ENCODE data around the gene IL32. TPM values are rescaled to one million over a fixed set of nuclear protein-coding genes. Genes with fewer than 3 reads are reported as not detected.

The IL32 gene
- total and polyA plus RNA-seq, 2 donors (not counting 1 experiment from before 2014, with no cell fraction given) = 2.0 to 2.3 TPM

DNA sequence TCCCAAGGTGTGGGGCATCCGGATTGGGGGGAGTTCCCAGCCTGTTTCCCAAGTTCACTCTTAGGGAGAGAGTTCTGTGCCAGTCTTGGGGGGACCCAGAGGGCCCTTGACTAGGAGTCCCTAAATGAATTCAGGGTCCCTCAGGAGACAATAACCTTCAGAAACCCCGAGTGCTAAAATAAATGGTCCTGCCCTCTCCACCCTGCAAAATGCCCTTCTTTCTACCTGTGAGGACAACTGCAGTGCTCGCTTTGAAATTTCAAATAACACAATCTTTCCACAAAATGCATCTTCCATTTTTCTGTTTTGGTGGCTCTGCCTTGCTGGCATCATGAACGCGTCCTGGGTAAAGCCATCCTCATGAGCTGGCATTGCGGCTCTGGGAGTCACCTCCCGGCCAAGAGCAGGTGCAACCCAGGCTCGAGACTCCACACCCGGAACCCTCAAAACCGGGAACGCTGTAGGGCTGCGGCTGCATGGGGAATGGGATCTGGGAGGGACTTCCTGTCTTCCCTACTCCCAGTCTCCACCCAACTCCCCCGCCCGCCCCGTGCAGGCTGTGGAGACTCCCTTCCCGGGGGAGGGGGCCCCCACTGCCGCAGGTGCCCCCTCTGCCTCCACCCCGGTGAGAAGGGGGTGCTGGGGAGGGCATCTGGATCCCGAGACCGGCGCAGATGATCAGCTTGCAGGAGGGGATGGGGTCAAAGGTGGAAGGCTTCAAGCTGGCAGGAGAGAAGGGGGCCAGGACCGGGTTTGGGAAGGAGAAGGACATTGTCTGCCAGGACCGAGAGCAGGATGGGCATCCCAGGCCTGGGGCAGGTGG is 46.8 kb downstream of the IL32 start, which contains the start of gene ZNF205:
ZNF205 (plus strand) TSS at position 529 of the 823 bp plus-strand sequence. CDS start 845 bp downstream, outside the sequence.
- Histone ChIP-seq H2AFZ (ENCODE audit: insufficient read depth, low read depth, low read length, poor library complexity, severe bottlenecking) (no peak within 1 kb of the TSS), H3K4me2 (replicated peaks; ENCODE audit: low read depth, low read length, poor library complexity, severe bottlenecking) (no peak within 1 kb of the TSS), H3K79me2 (ENCODE audit: control insufficient read depth, insufficient read depth, low read length) (no peaks in the 10 kb centered on the region), H3K36me3 (replicated peaks in 1 of 2; ENCODE audit: control extremely low read depth in 1 of 2, control insufficient read depth in 1 of 2, extremely low read depth in 1 of 2, insufficient read depth in 2 of 2, low read length in 1 of 2) (no peaks in the 10 kb centered on the region), H3K9me3 (ENCODE audit: control extremely low read depth in 1 of 3, control insufficient read depth in 2 of 3, insufficient read depth in 1 of 3, low read length in 2 of 3) (no peaks in the 10 kb centered on the region), H3K27ac (ENCODE audit: low read length in 2 of 2) (no peak within 1 kb of the TSS), H4K20me1 (ENCODE audit: control insufficient read depth, insufficient read depth, low read length, poor library complexity, severe bottlenecking) (no peaks in the 10 kb centered on the region), H3K4me3 (ENCODE audit: control extremely low read depth in 1 of 5, extremely low read depth in 1 of 5, insufficient read depth in 1 of 5, low read depth in 2 of 5, low read length in 4 of 5) (no peak within 1 kb of the TSS), H3K4me1 (ENCODE audit: control insufficient read depth in 2 of 2, insufficient read depth in 2 of 2, low read length in 2 of 2) (peaks cover 3 to 5% of the 10 kb centered on the region in 2 donors), H3K27me3 (replicated peaks in 1 of 4; ENCODE audit: control extremely low read depth in 1 of 4, control insufficient read depth in 3 of 4, insufficient read depth in 4 of 4, low read length in 3 of 4) (peaks cover 0 to 30% (median 3%) of the 10 kb centered on the region in 4 experiments), H3K9ac (ENCODE audit: low read length) (no peak within 1 kb of the TSS)
- H3K9me3 Mint-ChIP-seq (ENCODE audit: insufficient read depth) = no peaks in the 10 kb centered on the region
- intact Hi-C loops (cut with micrococcal nuclease) = no loop called here
- peaks cover 22% of the 10 kb centered on the region for H3K27me3 Mint-ChIP-seq
- H3K4me3 Mint-ChIP-seq = no peak within 1 kb of the TSS
- no peak for ATAC-seq (ENCODE audit: low read depth)
- H3K27ac Mint-ChIP-seq = no peak within 1 kb of the TSS
- ChIA-PET CTCF (interaction anchor here (0.9 to 1.0 kb wide), 3 partner anchors 16 to 84 kb away, joined by 3 to 4 read pairs (median 4); no protein-coding TSS in a partner anchor), POLR2A (no interaction called here)
- TF ChIP-seq, protein P1, sequence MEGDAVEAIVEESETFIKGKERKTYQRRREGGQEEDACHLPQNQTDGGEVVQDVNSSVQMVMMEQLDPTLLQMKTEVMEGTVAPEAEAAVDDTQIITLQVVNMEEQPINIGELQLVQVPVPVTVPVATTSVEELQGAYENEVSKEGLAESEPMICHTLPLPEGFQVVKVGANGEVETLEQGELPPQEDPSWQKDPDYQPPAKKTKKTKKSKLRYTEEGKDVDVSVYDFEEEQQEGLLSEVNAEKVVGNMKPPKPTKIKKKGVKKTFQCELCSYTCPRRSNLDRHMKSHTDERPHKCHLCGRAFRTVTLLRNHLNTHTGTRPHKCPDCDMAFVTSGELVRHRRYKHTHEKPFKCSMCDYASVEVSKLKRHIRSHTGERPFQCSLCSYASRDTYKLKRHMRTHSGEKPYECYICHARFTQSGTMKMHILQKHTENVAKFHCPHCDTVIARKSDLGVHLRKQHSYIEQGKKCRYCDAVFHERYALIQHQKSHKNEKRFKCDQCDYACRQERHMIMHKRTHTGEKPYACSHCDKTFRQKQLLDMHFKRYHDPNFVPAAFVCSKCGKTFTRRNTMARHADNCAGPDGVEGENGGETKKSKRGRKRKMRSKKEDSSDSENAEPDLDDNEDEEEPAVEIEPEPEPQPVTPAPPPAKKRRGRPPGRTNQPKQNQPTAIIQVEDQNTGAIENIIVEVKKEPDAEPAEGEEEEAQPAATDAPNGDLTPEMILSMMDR (IDR thresholded peaks at IDR 0.05) = no peak
- no peak for TF ChIP-seq EZH2 (IDR thresholded peaks at IDR 0.05; ENCODE audit: borderline replicate concordance, insufficient read depth, low read depth, low read length, poor library complexity, severe bottlenecking)
- DNase-seq = no peak
- H3K4me1 Mint-ChIP-seq = peaks cover 3% of the 10 kb centered on the region
- 27% methylated on average over 14 of the region's 23 CpGs for whole genome bisulfite sequencing (ENCODE audit: insufficient coverage)
